HepG2 (cell line): ENCODE data around the gene PGLYRP4. TPM values are rescaled to one million over a fixed set of nuclear protein-coding genes. Genes with fewer than 3 reads are reported as not detected.

ENCODE experiments used
- ATAC-seq: fragments of 200-7000 bp; cut with Tn5 transposase; 3 replicates; pipeline ENCODE4 v1.9.1; 2020; ENCODE audit warnings: mild to moderate bottlenecking, moderate library complexity
- BruUV-seq: library from RNA; stranded (reverse); fragments of 400-500 nt; replicated peaks from 2 replicates; lab custom pipeline; 2021; lab: Mats Ljungman, UMichigan
- CTCF ChIA-PET: fragments of 300-600 bp; formaldehyde crosslinking; extraction: SDS; loops from one replicate; lab custom pipeline; 2021; ENCODE audit warnings: low total read pairs, inconsistent platforms, low intra/inter-chr PET ratio; lab: Yijun Ruan, JAX
- POLR2A ChIA-PET: fragments of 350-600 bp; sonication (Branson Sonifier 250); formaldehyde crosslinking; loops from one replicate; lab custom pipeline; 2020; ENCODE audit warnings: antibody characterized with exemption, inconsistent platforms; lab: Yijun Ruan, JAX
- DNase-seq: peaks from one replicate; pipeline ENCODE4 v3.0.0-alpha.2; 2015; ENCODE audit warnings: low spot score
- FAIRE-seq: peaks from 3 replicates; lab custom pipeline; 2011; peaks lifted over from hg19 to GRCh38; lab: Jason Lieb, UNC
- H2AFZ ChIP-seq: one replicate; pipeline ENCODE4 v1.6.1; 2011; ENCODE audit warnings: low read length, inconsistent platforms
- H3K27ac ChIP-seq: fragments of 300-600 bp; 3 replicates; pipeline ENCODE4 v1.8.0; 2011; ENCODE audit warnings: mixed run types, mild to moderate bottlenecking, mixed read lengths, low read length, inconsistent platforms; ENCODE audit not compliant: insufficient read depth; ENCODE audit errors: extremely low read length
- H3K27me3 ChIP-seq, 2 experiments: fragments of 200-600 bp in 1 of 2; 2 replicates in 1 of 2; 3 replicates in 1 of 2; pipeline versions ENCODE4 v1.6.0 to v1.8.0; 2011; ENCODE audit warnings: low read length in 2 of 2, mild to moderate bottlenecking in 2 of 2, moderate library complexity in 2 of 2, inconsistent platforms in 1 of 2; ENCODE audit not compliant: insufficient read depth in 2 of 2, control insufficient read depth in 1 of 2
- H3K36me3 ChIP-seq, 2 experiments: fragments of 200-600 bp in 1 of 2; replicated peaks in 1 of 2; 2 replicates in 1 of 2; 3 replicates in 1 of 2; pipeline versions ENCODE4 v1.5.1 to v1.8.0; 2011; ENCODE audit warnings: low read length in 2 of 2, inconsistent platforms in 1 of 2; ENCODE audit not compliant: insufficient read depth in 2 of 2, control insufficient read depth in 1 of 2
- H3K4me1 ChIP-seq: 2 replicates; pipeline ENCODE4 v1.5.1; 2012; ENCODE audit warnings: low read length, inconsistent platforms; ENCODE audit not compliant: insufficient read depth
- H3K4me2 ChIP-seq: 2 replicates; pipeline ENCODE4 v1.6.0; 2011; ENCODE audit warnings: low read depth, low read length, inconsistent platforms
- H3K4me3 ChIP-seq, 3 experiments: fragments of 200-600 bp in 1 of 3; sonication (generic), shearing (Covaris generic) in 1 of 3; replicated peaks in 1 of 3; 2 replicates each; pipeline ENCODE4 v1.5.1; 2011 to 2016; ENCODE audit warnings: low read length in 3 of 3, inconsistent platforms in 2 of 3, low read depth in 2 of 3, mild to moderate bottlenecking in 2 of 3, control low read depth in 1 of 3, mixed read lengths in 1 of 3; ENCODE audit not compliant: insufficient read depth in 1 of 3
- H3K79me2 ChIP-seq: one replicate; pipeline ENCODE4 v1.6.1; 2011; ENCODE audit warnings: low read length, inconsistent platforms; ENCODE audit not compliant: insufficient read depth
- H3K9ac ChIP-seq: 2 replicates; pipeline ENCODE4 v1.6.0; 2011; ENCODE audit warnings: mild to moderate bottlenecking, low read depth, low read length, inconsistent platforms; ENCODE audit not compliant: insufficient read depth
- H3K9me3 ChIP-seq: 2 replicates; pipeline ENCODE4 v1.5.1; 2012; ENCODE audit warnings: mild to moderate bottlenecking, low read length
- H4K20me1 ChIP-seq: 2 replicates; pipeline ENCODE4 v1.6.0; 2011; ENCODE audit warnings: inconsistent platforms, mild to moderate bottlenecking, low read length, moderate library complexity; ENCODE audit not compliant: insufficient read depth
- ARNTL ChIP-seq: sonication (generic); formaldehyde crosslinking; IDR thresholded peaks from 2 replicates; pipeline ENCODE4 v1.4.0; 2020; ENCODE audit warnings: mild to moderate bottlenecking, missing genetic modification reagents
- CENPT ChIP-seq: sonication (generic); formaldehyde crosslinking; IDR thresholded peaks from 2 replicates; pipeline ENCODE4 v1.8.0; 2022; ENCODE audit warnings: low read depth, mild to moderate bottlenecking, moderate library complexity, missing genetic modification reagents
- SUZ12 ChIP-seq: fragments of 150-350 bp; IDR thresholded peaks from 2 replicates; pipeline ENCODE4 v1.6.1; 2014; ENCODE audit warnings: low read depth, low read length
- TBX2 ChIP-seq: sonication (generic); formaldehyde crosslinking; IDR thresholded peaks from 2 replicates; pipeline ENCODE4 v1.5.0; 2020; ENCODE audit warnings: missing genetic modification reagents, mild to moderate bottlenecking, borderline replicate concordance
- U2AF1 ChIP-seq: fragments of 200-400 bp; formaldehyde crosslinking; optimal IDR thresholded peaks from 2 replicates; pipeline ENCODE3; 2017; ENCODE audit warnings: mild to moderate bottlenecking, low read depth, low read length
- ZZZ3 ChIP-seq: sonication (generic); formaldehyde crosslinking; IDR thresholded peaks from 2 replicates; pipeline ENCODE4 v1.4.0; 2020; ENCODE audit warnings: missing genetic modification reagents, mild to moderate bottlenecking, borderline replicate concordance
- WGBS: methylation state at CpG from one replicate; pipeline ENCODE4 v1.1.6; 2017; ENCODE audit warnings: low lambda C conversion rate; 5-methylcytosine and 5-hydroxymethylcytosine counted together
- in situ Hi-C: cut with HindIII; loops from 2 replicates; pipeline ENCODE4 v1.10.0; 2017; ENCODE audit warnings: low pct_unique_long_range_greater_than_20kb; ENCODE audit not compliant: extremely low pct_ligation_motif_present
- intact Hi-C: fragments of 100-400 bp; cut with micrococcal nuclease; formaldehyde crosslinking; loops from one replicate; pipeline ENCODE4 v1.10.0; 2022; ENCODE audit not compliant: unreplicated experiment
- polyA plus RNA-seq, 8 experiments: library from polyadenylated mRNA; depleted of rRNA in 3 of 8; stranded (reverse) in 7 of 8; unstranded in 1 of 8; fragments of >200 nt; fragmentation: Illumina TruSeq in 4 of 8; extraction: Trizol in 4 of 8; gene quantifications; 2 replicates each; pipeline versions ENCODE4 v1.2.1 to v1.2.3, GENCODE V29; 2011 to 2016; ENCODE audit warnings: low read depth in 4 of 8, missing spikeins in 1 of 8, mixed read lengths in 1 of 8; ENCODE audit not compliant: insufficient read depth in 1 of 8
- total RNA-seq, 5 experiments: library from RNA; depleted of rRNA; stranded (reverse); fragments of >200 nt; fragmentation: Illumina TruSeq; extraction: Trizol; gene quantifications; 2 replicates each; pipeline ENCODE4 v1.2.3, GENCODE V29; 2016; ENCODE audit warnings: low read depth in 1 of 5
- TF ChIP-seq, protein P1 (sequence below): IDR thresholded peaks from 2 replicates; pipeline ENCODE4 v1.6.1; 2016; ENCODE audit warnings: low read depth

PGLYRP4 gene
- total and polyA plus RNA-seq, 2 of the 13 experiments (the other 11 are each of a cell fraction or from before 2014, with no cell fraction given): not detected

DNA sequence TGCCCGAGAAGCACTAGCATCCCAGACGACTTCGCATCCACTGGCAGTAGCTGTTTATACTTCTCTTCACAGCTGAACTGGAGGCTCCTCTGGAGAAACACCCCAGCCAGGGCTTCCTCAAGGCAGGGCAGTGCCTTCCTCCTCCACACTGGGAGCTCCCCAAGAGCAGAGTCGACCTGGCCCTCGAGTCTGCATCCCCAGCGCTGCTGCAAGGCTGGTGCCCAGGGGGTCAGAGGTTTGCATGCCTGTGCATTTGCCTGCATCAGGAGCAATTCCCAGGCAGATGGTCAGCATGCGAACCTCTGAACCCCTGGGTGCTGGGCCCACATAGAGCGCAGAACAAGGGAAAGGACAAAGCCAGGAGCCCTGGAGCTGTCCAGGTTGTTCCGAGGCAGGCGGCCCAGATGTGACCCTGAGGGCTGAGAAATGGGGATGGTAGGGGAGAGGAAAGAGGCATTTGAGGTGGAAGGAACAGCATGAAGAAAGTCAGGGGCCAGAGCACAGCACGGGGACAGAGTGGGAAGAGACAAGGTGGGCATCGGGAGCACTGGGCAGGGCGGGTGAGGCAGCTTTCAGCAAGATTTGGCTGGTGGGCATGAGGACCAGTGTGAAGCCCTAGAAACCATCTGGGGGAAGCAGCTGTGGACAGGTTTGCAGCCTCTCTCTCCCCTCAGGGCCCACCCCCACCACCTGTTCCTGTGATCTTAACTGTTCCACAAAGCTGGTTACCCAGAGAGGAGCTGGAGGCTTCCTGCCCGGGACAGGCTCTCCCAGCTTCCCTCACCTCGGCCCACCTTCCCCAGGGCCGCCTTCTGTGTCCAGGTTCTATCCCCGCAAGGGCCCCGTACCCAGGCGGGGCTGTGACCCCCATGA is 48.6 kb upstream of the PGLYRP4 start:
- no TSS peak for BruUV-seq
- Histone ChIP-seq H3K9me3 (no peaks in the 10 kb centered on the region), H4K20me1 (no peaks in the 10 kb centered on the region), H3K36me3 (no peaks in the 10 kb centered on the region), H3K4me2 (no peak overlapping the region), H2AFZ (no peak overlapping the region), H3K79me2 (no peaks in the 10 kb centered on the region), H3K4me3 (no peak overlapping the region), H3K27ac (no peak overlapping the region), H3K9ac (no peak overlapping the region), H3K27me3 (peaks cover 2 to 57% of the 10 kb centered on the region in 2 experiments; a peak in 4 of 5 replicates), H3K4me1 (no peaks in the 10 kb centered on the region)
- POLR2A ChIA-PET: no interaction called here
- in situ Hi-C loops: no loop called here
- no peak for ATAC-seq
- 9% methylated on average over 10 of the region's 19 CpGs for WGBS
- no peak for FAIRE-seq
- DNase-seq: no peak
- CTCF ChIA-PET: no interaction called here
- intact Hi-C loops: loop anchor here (10.0 kb wide), 2 partner anchors 62 to 1002 kb away; no protein-coding TSS in a partner anchor
- TF ChIP-seq SUZ12: no peak
- no peak for TF ChIP-seq ZZZ3

DNA sequence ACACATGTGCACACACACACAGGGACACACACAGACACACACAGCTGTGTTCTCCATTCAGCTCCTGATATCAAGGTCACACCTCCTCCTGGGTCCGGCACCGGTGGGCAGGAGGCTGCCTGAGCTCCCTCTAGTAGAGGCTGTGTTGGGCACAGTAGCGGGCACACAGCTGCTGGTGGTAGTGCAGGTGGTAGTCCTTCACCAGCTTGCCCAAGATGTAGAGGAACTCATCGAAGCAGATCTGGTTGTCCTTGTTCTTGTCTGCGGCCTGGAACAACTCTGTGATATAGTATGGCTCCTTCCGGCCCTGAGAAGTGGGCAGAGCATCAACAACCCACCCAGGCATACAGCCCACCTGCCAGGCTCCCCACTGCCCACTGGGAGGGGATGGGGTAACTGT is 47.8 kb upstream of the PGLYRP4 start:
- H3K4me3 ChIP-seq: no peak overlapping the region
- H4K20me1 ChIP-seq: no peaks in the 10 kb centered on the region
- BruUV-seq: no TSS peak
- no peak overlapping the region for H2AFZ ChIP-seq
- no peak overlapping the region for H3K9ac ChIP-seq
- H3K4me2 ChIP-seq: no peak overlapping the region
- no peak for TF ChIP-seq U2AF1
- no peak for TF ChIP-seq CENPT (CRISPR knock-in tag)
- TF ChIP-seq, protein P1, sequence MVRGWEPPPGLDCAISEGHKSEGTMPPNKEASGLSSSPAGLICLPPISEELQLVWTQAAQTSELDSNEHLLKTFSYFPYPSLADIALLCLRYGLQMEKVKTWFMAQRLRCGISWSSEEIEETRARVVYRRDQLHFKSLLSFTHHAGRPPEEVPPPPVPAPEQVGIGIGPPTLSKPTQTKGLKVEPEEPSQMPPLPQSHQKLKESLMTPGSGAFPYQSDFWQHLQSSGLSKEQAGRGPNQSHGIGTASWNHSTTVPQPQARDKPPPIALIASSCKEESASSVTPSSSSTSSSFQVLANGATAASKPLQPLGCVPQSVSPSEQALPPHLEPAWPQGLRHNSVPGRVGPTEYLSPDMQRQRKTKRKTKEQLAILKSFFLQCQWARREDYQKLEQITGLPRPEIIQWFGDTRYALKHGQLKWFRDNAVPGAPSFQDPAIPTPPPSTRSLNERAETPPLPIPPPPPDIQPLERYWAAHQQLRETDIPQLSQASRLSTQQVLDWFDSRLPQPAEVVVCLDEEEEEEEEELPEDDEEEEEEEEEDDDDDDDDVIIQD (CRISPR knock-in tag): no peak
- TF ChIP-seq TBX2: no peak
- TF ChIP-seq ARNTL (CRISPR knock-in tag): no peak
- no peak overlapping the region for H3K27ac ChIP-seq
- no peak for FAIRE-seq
- CTCF ChIA-PET: no interaction called here
- 0% methylated on average over 3 of the region's 6 CpGs for WGBS
- H3K36me3 ChIP-seq: no peaks in the 10 kb centered on the region
- POLR2A ChIA-PET: no interaction called here
- no peaks in the 10 kb centered on the region for H3K9me3 ChIP-seq
- H3K27me3 ChIP-seq: peaks cover 1 to 53% of the 10 kb centered on the region in 2 experiments; a peak in 4 of 5 replicates
- ATAC-seq: no peak
- intact Hi-C loops: loop anchor here (10.0 kb wide), 2 partner anchors 62 to 1002 kb away; no protein-coding TSS in a partner anchor
- no peak for DNase-seq
- no peaks in the 10 kb centered on the region for H3K4me1 ChIP-seq
- in situ Hi-C loops: no loop called here
- H3K79me2 ChIP-seq: no peaks in the 10 kb centered on the region
